Measurements from ENCODE around the gene BLZF1. TPM values are rescaled to one million over a fixed set of nuclear protein-coding genes. Genes with fewer than 3 reads are reported as not detected.

The BLZF1 gene, protein sequence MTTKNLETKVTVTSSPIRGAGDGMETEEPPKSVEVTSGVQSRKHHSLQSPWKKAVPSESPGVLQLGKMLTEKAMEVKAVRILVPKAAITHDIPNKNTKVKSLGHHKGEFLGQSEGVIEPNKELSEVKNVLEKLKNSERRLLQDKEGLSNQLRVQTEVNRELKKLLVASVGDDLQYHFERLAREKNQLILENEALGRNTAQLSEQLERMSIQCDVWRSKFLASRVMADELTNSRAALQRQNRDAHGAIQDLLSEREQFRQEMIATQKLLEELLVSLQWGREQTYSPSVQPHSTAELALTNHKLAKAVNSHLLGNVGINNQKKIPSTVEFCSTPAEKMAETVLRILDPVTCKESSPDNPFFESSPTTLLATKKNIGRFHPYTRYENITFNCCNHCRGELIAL
- 12.5 to 19.3 TPM (median 13.4 TPM) in 5 replicates for total RNA-seq (2022; extraction: Qiagen RNA extraction)

DNA sequence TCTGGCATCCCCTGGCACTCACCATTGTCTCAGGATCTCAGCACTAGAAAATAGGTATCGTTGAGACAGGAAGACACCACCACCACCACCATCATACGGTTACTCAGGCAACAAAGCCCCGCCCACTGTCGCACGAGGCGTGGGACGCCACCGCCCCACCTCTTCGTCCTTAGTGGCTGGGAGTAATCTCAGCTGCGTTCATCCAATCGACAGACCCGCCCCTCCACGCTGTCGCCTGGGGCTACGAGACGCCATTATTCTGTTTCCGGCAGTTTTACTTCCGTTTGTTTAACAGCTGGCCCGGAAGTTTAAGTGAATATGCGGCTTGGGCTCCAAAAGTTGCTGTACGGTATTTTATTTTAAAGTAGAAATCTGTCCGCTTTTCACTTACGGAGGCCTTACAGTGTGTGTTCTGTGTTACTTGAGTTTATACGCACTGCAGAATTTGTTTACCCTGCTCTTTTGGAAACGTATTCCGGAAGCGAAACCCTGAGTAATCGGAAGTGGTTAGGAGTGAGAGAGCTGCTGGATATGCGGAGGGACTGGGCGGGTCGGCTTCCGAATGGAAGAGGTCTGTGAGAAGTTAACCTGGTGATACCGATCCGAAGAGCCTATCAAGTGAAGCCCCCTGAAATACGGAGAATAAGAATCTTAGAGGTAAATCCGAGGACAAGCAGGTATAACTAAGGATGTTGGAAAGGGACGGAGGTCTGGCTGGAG, at the start of gene BLZF1, which contains the start of gene NME7:
TSS of gene BLZF1 (plus strand) at position 510 of the 720 bp plus-strand sequence. CDS start 1,328 bp downstream, outside the sequence.
TSS of gene NME7 (minus strand) at position 112 of the 720 bp plus-strand sequence. CDS start at position 25, 87 bp downstream.

DNA sequence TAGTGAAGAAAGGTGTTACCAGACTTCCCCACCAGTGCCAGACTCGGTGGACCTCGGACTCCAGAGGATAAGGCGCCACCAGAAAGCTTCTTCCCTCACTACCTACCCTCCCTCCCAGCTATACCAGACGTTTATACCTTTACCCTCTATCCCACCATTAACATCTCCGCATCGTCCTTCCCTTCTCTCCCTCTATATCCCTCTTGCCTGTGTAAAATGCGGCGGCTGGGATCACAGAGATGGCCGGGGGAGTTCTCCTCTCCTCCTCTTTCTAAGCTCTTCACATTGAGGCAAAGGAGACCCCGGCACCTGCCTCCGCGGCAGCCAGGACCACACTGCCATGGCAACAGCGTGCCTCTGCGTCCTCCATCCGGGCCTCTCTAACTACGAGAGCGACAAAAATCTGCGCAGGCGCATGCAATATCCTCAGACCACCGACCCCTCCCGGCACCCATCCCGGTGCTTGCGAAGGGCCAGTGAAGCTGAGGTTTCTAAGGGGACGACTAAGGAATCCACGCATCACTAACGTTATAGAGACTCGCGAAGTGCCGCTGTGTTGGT, 59.2 kb downstream of the BLZF1 start, which contains the start of gene CCDC181:
TSS of gene CCDC181 (minus strand) at position 394 of the 561 bp plus-strand sequence. CDS start 2,547 bp downstream, outside the sequence.

Other genes with a start within 250 kb of the BLZF1 start
- gene NME7, start 398 bp upstream of the BLZF1 start, total RNA-seq (2022; extraction: Qiagen RNA extraction): 18.8 to 33.9 TPM (median 19.7 TPM) in 5 replicates
- gene CCDC181, start 59.3 kb downstream of the BLZF1 start, total RNA-seq (2022; extraction: Qiagen RNA extraction): 0.10 to 0.22 TPM (median 0.11 TPM) in 5 replicates
- 31.7 to 39.7 TPM (median 33.7 TPM) in 5 replicates for gene SLC19A2, start 117.7 kb downstream of the BLZF1 start, total RNA-seq (2022; extraction: Qiagen RNA extraction)
- 0.06 to 0.45 TPM (median 0.16 TPM) in 5 replicates for gene F5, start 218.3 kb downstream of the BLZF1 start, total RNA-seq (2022; extraction: Qiagen RNA extraction)

All from A549 treated with AZD2906 at 1 μM for 4 hours (cell line).